Vagina (tissue), 2 donors: ENCODE measurements around the gene GSTM2. TPM values are rescaled to one million over a fixed set of nuclear protein-coding genes. Genes with fewer than 3 reads are reported as not detected.

Experiments
- DNase-seq, 2 donors: peaks; one replicate each; pipeline ENCODE4 v3.0.0-alpha.2; 2017; ENCODE audit errors: extremely low spot score in 2 of 2
- H3K27ac ChIP-seq: fragments of 200-600 bp; sonication (generic); one replicate; pipeline ENCODE4 v1.5.1; 2019
- H3K27me3 ChIP-seq: fragments of 200-600 bp; sonication (generic); one replicate; pipeline ENCODE4 v1.5.1; 2019
- H3K36me3 ChIP-seq, 2 donors: fragments of 200-600 bp; sonication (generic); one replicate each; pipeline ENCODE4 v1.5.1; 2017 to 2019
- H3K4me1 ChIP-seq: fragments of 200-600 bp; sonication (generic); one replicate; pipeline ENCODE4 v1.5.1; 2019
- H3K4me3 ChIP-seq, 2 donors: fragments of 200-600 bp; sonication (generic); 1 replicate in 1 of 2; 2 replicates in 1 of 2; pipeline ENCODE4 v1.5.1; 2016 to 2019
- H3K9me3 ChIP-seq: fragments of 200-600 bp; sonication (generic); one replicate; pipeline ENCODE4 v1.5.1; 2019
- CTCF ChIP-seq, 3 experiments: fragments of 450-650 bp in 2 of 3; fragments of 200-600 bp in 1 of 3; sonication (generic) in 1 of 3; IDR thresholded peaks; one replicate each; pipeline ENCODE4 v1.5.1; 2017 to 2019; ENCODE audit warnings: antibody characterized with exemption in 3 of 3, mild to moderate bottlenecking in 2 of 3, moderate library complexity in 2 of 3
- POLR2A ChIP-seq, 2 donors: fragments of 450-650 bp; IDR thresholded peaks; one replicate each; pipeline ENCODE4 v1.6.1; 2017; ENCODE audit warnings: antibody characterized with exemption in 2 of 2, mild to moderate bottlenecking in 2 of 2, moderate library complexity in 2 of 2
- POLR2AphosphoS5 ChIP-seq, 2 donors: sonication (generic); formaldehyde crosslinking; IDR thresholded peaks; one replicate each; pipeline ENCODE4 v1.9.0; 2017; ENCODE audit warnings: antibody characterized with exemption in 2 of 2, mild to moderate bottlenecking in 2 of 2, low read depth in 1 of 2; ENCODE audit not compliant: insufficient read depth in 1 of 2
- intact Hi-C: fragments of 100-400 bp; cut with DNase I; formaldehyde crosslinking; loops from one replicate; pipeline ENCODE4 v1.15.1; 2023
- total RNA-seq: library from RNA; depleted of rRNA; stranded (reverse); fragments of >200 nt; gene quantifications from one replicate; pipeline ENCODE4 v1.2.3, GENCODE V29; 2016

The GSTM2 gene
- total RNA-seq, 1 donor from 2014 or later = 130 TPM

GRCh38 chr1:109627692-109628399 is 40.0 kb upstream of the GSTM2 start:
- intact Hi-C loops = loop anchor here (10.0 kb wide), 1 partner anchor 83 kb away; the partner anchor contains the start of gene GNAI3
- Histone ChIP-seq H3K27me3 (no peaks in the 10 kb centered on the region), H3K36me3 (peaks cover 0 to 51% of the 10 kb centered on the region in 2 donors), H3K9me3 (no peaks in the 10 kb centered on the region), H3K27ac (no peak overlapping the region), H3K4me1 (peaks cover 51% of the 10 kb centered on the region), H3K4me3 (no peak overlapping the region)
- TF ChIP-seq POLR2AphosphoS5 (IDR thresholded peaks at IDR 0.05; ENCODE audit: insufficient read depth in 1 of 2, low read depth in 1 of 2) = no peak
- no peak for TF ChIP-seq CTCF (IDR thresholded peaks at IDR 0.05)
- no peak for TF ChIP-seq POLR2A (IDR thresholded peaks at IDR 0.05)
- DNase-seq = no peak

- Histone ChIP-seq H3K27ac (no peak overlapping the region), H3K4me3 (no peak overlapping the region), H3K36me3 (peaks cover 0 to 51% of the 10 kb centered on the region in 2 donors), H3K4me1 (peaks cover 48% of the 10 kb centered on the region), H3K9me3 (no peaks in the 10 kb centered on the region), H3K27me3 (no peaks in the 10 kb centered on the region)
- no peak for TF ChIP-seq CTCF (IDR thresholded peaks at IDR 0.05)
- TF ChIP-seq POLR2A (IDR thresholded peaks at IDR 0.05) = no peak
- no peak for TF ChIP-seq POLR2AphosphoS5 (IDR thresholded peaks at IDR 0.05; ENCODE audit: insufficient read depth in 1 of 2, low read depth in 1 of 2)
- intact Hi-C loops = loop anchor here (10.0 kb wide), 1 partner anchor 84 kb away; the partner anchor contains the start of gene GNAI3
- DNase-seq = peak in 1 of 2 donors; percentile 89
These were observed 39.1 kb upstream of the GSTM2 start for GRCh38 chr1:109628540-109629321.

DNA sequence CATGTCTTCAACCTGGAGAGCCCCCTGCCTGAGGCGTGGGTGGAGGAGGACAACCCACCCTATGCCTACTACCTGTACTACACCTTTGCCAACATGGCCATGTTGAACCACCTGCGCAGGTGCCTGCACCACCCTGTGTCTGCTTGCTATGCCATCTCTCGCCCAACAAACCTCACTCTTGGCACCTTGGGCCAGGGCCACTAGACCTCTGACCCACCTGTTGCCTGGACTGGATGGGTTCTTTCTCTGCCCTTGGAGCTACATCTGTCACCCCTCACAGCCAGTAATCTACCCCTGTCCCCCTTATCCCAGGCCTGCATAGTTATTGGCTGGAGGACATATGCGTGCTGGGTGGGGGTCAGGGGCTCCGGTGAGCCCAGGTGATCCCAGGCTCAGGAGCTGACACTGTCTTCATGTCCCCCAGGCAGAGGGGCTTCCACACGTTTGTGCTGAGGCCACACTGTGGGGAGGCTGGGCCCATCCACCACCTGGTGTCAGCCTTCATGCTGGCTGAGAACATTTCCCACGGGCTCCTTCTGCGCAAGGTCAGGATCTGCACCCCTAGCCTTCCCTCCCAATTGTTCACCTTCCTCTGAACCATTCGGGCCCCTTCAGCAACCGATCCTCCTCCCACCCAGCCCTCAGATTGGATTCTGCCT is 38.4 kb upstream of the GSTM2 start:
- no peak overlapping the region for H3K27ac ChIP-seq
- TF ChIP-seq POLR2A (IDR thresholded peaks at IDR 0.05) (no peak), CTCF (IDR thresholded peaks at IDR 0.05) (no peak), POLR2AphosphoS5 (IDR thresholded peaks at IDR 0.05; ENCODE audit: insufficient read depth in 1 of 2, low read depth in 1 of 2) (no peak)
- H3K27me3 ChIP-seq = no peaks in the 10 kb centered on the region
- DNase-seq = peak in 1 of 2 donors; percentile 72
- no peak overlapping the region for H3K4me3 ChIP-seq
- H3K36me3 ChIP-seq = peaks cover 0 to 51% of the 10 kb centered on the region in 2 donors
- peaks cover 41% of the 10 kb centered on the region for H3K4me1 ChIP-seq
- intact Hi-C loops = loop anchor here (10.0 kb wide), 2 partner anchors 85 to 355 kb away; partner anchors contain the start of genes AHCYL1 and GNAI3
- no peaks in the 10 kb centered on the region for H3K9me3 ChIP-seq

- peak in 1 of 3 experiments; percentile 26 for TF ChIP-seq CTCF (IDR thresholded peaks at IDR 0.05)
- TF ChIP-seq POLR2AphosphoS5 (IDR thresholded peaks at IDR 0.05; ENCODE audit: insufficient read depth in 1 of 2, low read depth in 1 of 2) = no peak
- Histone ChIP-seq H3K4me1 (peaks cover 35% of the 10 kb centered on the region), H3K36me3 (peaks cover 0 to 51% of the 10 kb centered on the region in 2 donors), H3K9me3 (no peaks in the 10 kb centered on the region), H3K27me3 (no peaks in the 10 kb centered on the region), H3K4me3 (no peak overlapping the region), H3K27ac (peak overlapping the region; percentile 80)
- peak; percentile 67 to 85 for DNase-seq
- intact Hi-C loops = loop anchor here (10.0 kb wide), 1 partner anchor 355 kb away; the partner anchor contains the start of gene AHCYL1
These were observed 37.6 kb upstream of the GSTM2 start for GRCh38 chr1:109630081-109630897.
